ENCODE results near the gene RING1.

DNA sequence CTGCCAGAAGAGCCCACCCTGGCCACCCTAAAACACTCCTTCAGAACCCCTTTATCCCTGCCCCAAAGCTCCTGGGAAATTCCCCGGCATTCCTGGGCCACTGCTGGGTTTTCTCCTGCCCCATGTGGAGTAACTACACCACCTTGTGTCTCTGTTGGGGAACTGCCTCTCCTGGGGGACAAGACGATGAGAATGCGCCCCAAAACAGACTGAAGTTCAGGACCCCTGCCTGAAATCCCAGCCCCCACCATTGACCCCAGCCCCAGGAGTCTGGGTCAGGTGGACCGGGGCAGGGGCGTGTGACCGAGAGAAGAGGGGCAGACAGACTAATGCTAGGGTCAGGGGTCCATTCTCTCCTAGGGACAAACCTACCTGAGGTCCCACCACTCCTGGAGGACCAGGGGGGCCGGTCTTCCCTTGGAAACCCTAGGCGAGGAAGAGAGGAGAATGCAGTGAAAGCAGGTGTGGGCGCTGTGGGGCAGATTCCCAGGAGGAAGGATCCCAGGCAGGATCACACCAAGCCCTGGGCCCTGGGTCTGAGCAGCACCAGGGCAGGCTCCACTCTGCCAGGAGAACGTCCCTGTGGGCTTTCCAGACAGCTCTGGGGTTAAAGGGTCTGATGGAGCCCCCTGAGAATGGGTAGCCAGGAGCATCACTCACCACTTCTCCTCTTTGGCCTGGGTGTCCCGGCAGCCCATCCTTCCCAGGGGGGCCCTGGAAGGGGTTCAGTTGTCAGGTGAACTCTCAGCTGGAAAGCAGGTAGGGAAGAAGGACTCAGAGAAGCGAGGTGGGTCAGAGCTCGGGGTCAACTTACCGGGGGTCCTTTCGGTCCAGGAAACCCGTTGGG, 35.4 kb upstream of the RING1 start:
- TF ChIP-seq JUND (IDR thresholded peaks at IDR 0.05) (no peak), TCF12 (IDR thresholded peaks at IDR 0.05) (no peak), CTCF (IDR thresholded peaks at IDR 0.05) (peak; percentile 54), GATA2 (CRISPR knock-in tag; IDR thresholded peaks at IDR 0.05) (no peak), POLR2AphosphoS5 (IDR thresholded peaks at IDR 0.05; ENCODE audit: low read depth, low read length) (no peak), NFIC (IDR thresholded peaks at IDR 0.05; ENCODE audit: borderline replicate concordance) (no peak), ZBTB33 (IDR thresholded peaks at IDR 0.05; ENCODE audit: borderline replicate concordance, low read depth) (no peak)
- TF ChIP-seq, protein P1, sequence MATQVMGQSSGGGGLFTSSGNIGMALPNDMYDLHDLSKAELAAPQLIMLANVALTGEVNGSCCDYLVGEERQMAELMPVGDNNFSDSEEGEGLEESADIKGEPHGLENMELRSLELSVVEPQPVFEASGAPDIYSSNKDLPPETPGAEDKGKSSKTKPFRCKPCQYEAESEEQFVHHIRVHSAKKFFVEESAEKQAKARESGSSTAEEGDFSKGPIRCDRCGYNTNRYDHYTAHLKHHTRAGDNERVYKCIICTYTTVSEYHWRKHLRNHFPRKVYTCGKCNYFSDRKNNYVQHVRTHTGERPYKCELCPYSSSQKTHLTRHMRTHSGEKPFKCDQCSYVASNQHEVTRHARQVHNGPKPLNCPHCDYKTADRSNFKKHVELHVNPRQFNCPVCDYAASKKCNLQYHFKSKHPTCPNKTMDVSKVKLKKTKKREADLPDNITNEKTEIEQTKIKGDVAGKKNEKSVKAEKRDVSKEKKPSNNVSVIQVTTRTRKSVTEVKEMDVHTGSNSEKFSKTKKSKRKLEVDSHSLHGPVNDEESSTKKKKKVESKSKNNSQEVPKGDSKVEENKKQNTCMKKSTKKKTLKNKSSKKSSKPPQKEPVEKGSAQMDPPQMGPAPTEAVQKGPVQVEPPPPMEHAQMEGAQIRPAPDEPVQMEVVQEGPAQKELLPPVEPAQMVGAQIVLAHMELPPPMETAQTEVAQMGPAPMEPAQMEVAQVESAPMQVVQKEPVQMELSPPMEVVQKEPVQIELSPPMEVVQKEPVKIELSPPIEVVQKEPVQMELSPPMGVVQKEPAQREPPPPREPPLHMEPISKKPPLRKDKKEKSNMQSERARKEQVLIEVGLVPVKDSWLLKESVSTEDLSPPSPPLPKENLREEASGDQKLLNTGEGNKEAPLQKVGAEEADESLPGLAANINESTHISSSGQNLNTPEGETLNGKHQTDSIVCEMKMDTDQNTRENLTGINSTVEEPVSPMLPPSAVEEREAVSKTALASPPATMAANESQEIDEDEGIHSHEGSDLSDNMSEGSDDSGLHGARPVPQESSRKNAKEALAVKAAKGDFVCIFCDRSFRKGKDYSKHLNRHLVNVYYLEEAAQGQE (IDR thresholded peaks at IDR 0.05; ENCODE audit: low read depth, low read length) = no peak

All from SK-N-SH (cell line).